LNCAP (cell line): Measurements from ENCODE around the gene HDAC8.

Source experiments
- CTCF ChIP-seq: fragments of 450-650 bp; IDR thresholded peaks from 2 replicates; pipeline ENCODE4 v1.5.1; 2017; ENCODE audit warnings: mild to moderate bottlenecking

Gene HDAC8

GRCh38 chrX:72584163-72584562 lies 11.5 kb upstream of the HDAC8 start:
- no peak for TF ChIP-seq CTCF

- TF ChIP-seq CTCF: no peak
These were observed 3.7 kb upstream of the HDAC8 start for GRCh38 chrX:72576141-72576894.

GRCh38 chrX:72573158-72573511 lies 492 bp upstream of the HDAC8 start:
- no peak for TF ChIP-seq CTCF

- TF ChIP-seq CTCF: peak; percentile 22; the same call in 1 of the 2 replicates
These were observed 2.9 kb downstream of the HDAC8 start for GRCh38 chrX:72569786-72570185.

GRCh38 chrX:72568406-72569092 lies 4.1 kb downstream of the HDAC8 start:
- TF ChIP-seq CTCF: no peak

- no peak for TF ChIP-seq CTCF
These were observed 6.2 kb downstream of the HDAC8 start for GRCh38 chrX:72566448-72566847.

- TF ChIP-seq CTCF: no peak
These were observed 18.0 kb downstream of the HDAC8 start for GRCh38 chrX:72554448-72555140.
